ENCODE data around the gene PDS5B. TPM values are rescaled to one million over a fixed set of nuclear protein-coding genes. Genes with fewer than 3 reads are reported as not detected.

PDS5B gene
- total RNA-seq, 1 experiment from 2014 or later, result 25.4 TPM

- H3K36me3 Mint-ChIP-seq (ENCODE audit: insufficient read depth, unreplicated experiment), result no peaks in the 10 kb centered on the region
- H3K4me1 Mint-ChIP-seq (ENCODE audit: insufficient read depth, unreplicated experiment), result peaks cover 49% of the 10 kb centered on the region
- H3K27ac Mint-ChIP-seq (ENCODE audit: low read depth, unreplicated experiment), result peak overlapping the region; percentile 85
- POLR2A ChIA-PET, result interaction anchor here (0.8 to 1.2 kb wide), 8 partner anchors 25 to 953 kb away, joined by 3 to 5 read pairs (median 3); no protein-coding TSS in a partner anchor
- no peak overlapping the region for H3K4me3 Mint-ChIP-seq (ENCODE audit: unreplicated experiment)
- TF ChIP-seq, protein P1, sequence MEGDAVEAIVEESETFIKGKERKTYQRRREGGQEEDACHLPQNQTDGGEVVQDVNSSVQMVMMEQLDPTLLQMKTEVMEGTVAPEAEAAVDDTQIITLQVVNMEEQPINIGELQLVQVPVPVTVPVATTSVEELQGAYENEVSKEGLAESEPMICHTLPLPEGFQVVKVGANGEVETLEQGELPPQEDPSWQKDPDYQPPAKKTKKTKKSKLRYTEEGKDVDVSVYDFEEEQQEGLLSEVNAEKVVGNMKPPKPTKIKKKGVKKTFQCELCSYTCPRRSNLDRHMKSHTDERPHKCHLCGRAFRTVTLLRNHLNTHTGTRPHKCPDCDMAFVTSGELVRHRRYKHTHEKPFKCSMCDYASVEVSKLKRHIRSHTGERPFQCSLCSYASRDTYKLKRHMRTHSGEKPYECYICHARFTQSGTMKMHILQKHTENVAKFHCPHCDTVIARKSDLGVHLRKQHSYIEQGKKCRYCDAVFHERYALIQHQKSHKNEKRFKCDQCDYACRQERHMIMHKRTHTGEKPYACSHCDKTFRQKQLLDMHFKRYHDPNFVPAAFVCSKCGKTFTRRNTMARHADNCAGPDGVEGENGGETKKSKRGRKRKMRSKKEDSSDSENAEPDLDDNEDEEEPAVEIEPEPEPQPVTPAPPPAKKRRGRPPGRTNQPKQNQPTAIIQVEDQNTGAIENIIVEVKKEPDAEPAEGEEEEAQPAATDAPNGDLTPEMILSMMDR (IDR thresholded peaks at IDR 0.05; ENCODE audit: unreplicated experiment), result no peak
- intact Hi-C loops (cut with micrococcal nuclease), result loop anchor here (10.0 kb wide), 1 partner anchor 635 kb away; no protein-coding TSS in a partner anchor
- DNase-seq (ENCODE audit: unreplicated experiment), result no peak
- H3K9me3 Mint-ChIP-seq (ENCODE audit: unreplicated experiment), result no peaks in the 10 kb centered on the region
- H3K27me3 Mint-ChIP-seq (ENCODE audit: insufficient read depth, unreplicated experiment), result no peaks in the 10 kb centered on the region
- CTCF ChIA-PET, result interaction anchor here (0.7 to 2.8 kb wide), 4 partner anchors 12 to 1629 kb away, joined by 3 to 11 read pairs (median 4); no protein-coding TSS in a partner anchor
- BruUV-seq (replicated peaks), result no TSS peak
Observed at GRCh38 chr13:32589471-32589870, 3.2 kb downstream of the PDS5B start.

DNA sequence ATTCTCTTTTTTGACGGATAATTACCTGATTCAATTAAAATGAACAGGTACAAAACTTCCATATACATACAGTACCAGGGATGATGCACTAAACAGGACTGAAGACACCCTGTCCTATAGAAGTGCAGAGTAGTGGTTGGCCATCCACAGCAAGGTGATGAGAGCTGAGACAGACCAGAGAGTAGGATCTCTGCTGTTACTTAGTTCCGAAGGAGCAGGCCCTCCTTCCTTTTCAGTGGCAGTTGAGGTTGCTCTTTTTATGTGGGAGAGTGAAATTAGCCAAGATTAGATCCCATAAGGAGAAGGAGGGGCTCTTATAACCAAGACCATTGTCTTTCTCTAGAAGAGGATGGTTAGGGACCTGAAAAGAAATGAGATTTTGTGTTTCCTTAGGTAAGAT lies 4.0 kb downstream of the PDS5B start:
- no peaks in the 10 kb centered on the region for H3K36me3 Mint-ChIP-seq (ENCODE audit: insufficient read depth, unreplicated experiment)
- H3K9me3 Mint-ChIP-seq (ENCODE audit: unreplicated experiment), result no peaks in the 10 kb centered on the region
- no peak overlapping the region for H3K4me3 Mint-ChIP-seq (ENCODE audit: unreplicated experiment)
- no peaks in the 10 kb centered on the region for H3K27me3 Mint-ChIP-seq (ENCODE audit: insufficient read depth, unreplicated experiment)
- TF ChIP-seq, protein P1 (IDR thresholded peaks at IDR 0.05; ENCODE audit: unreplicated experiment), result no peak
- POLR2A ChIA-PET, result interaction anchor here (0.6 to 1.2 kb wide), 9 partner anchors 11 to 953 kb away, joined by 3 to 5 read pairs (median 4); no protein-coding TSS in a partner anchor
- DNase-seq (ENCODE audit: unreplicated experiment), result no peak
- peak overlapping the region; percentile 63 for H3K27ac Mint-ChIP-seq (ENCODE audit: low read depth, unreplicated experiment)
- peaks cover 53% of the 10 kb centered on the region for H3K4me1 Mint-ChIP-seq (ENCODE audit: insufficient read depth, unreplicated experiment)
- CTCF ChIA-PET, result interaction anchor here (0.7 to 1.0 kb wide), 5 partner anchors 11 to 1629 kb away, joined by 3 to 5 read pairs (median 3); no protein-coding TSS in a partner anchor
- intact Hi-C loops (cut with micrococcal nuclease), result no loop called here
- no TSS peak for BruUV-seq (replicated peaks)

- TF ChIP-seq, protein P1 (IDR thresholded peaks at IDR 0.05; ENCODE audit: unreplicated experiment), result no peak
- H3K27ac Mint-ChIP-seq (ENCODE audit: low read depth, unreplicated experiment), result no peak overlapping the region
- no TSS peak for BruUV-seq (replicated peaks)
- CTCF ChIA-PET, result interaction anchor here (0.6 to 1.7 kb wide), 3 partner anchors 10 to 59 kb away, joined by 3 to 7 read pairs (median 4); no protein-coding TSS in a partner anchor
- H3K9me3 Mint-ChIP-seq (ENCODE audit: unreplicated experiment), result no peaks in the 10 kb centered on the region
- POLR2A ChIA-PET, result interaction anchor here (0.6 to 0.7 kb wide), 2 partner anchors 48 to 72 kb away, joined by 3 to 4 read pairs; no protein-coding TSS in a partner anchor
- H3K4me1 Mint-ChIP-seq (ENCODE audit: insufficient read depth, unreplicated experiment), result peaks cover 48% of the 10 kb centered on the region
- H3K36me3 Mint-ChIP-seq (ENCODE audit: insufficient read depth, unreplicated experiment), result no peaks in the 10 kb centered on the region
- intact Hi-C loops (cut with micrococcal nuclease), result no loop called here
- no peak overlapping the region for H3K4me3 Mint-ChIP-seq (ENCODE audit: unreplicated experiment)
- H3K27me3 Mint-ChIP-seq (ENCODE audit: insufficient read depth, unreplicated experiment), result no peaks in the 10 kb centered on the region
- DNase-seq (ENCODE audit: unreplicated experiment), result no peak
Observed at GRCh38 chr13:32592082-32592481, 5.8 kb downstream of the PDS5B start.

GRCh38 chr13:32594157-32594738 lies 8.0 kb downstream of the PDS5B start:
- Mint-ChIP-seq H3K4me3 (ENCODE audit: unreplicated experiment) (no peak overlapping the region), H3K27me3 (ENCODE audit: insufficient read depth, unreplicated experiment) (no peaks in the 10 kb centered on the region), H3K27ac (ENCODE audit: low read depth, unreplicated experiment) (no peak overlapping the region), H3K36me3 (ENCODE audit: insufficient read depth, unreplicated experiment) (no peaks in the 10 kb centered on the region), H3K4me1 (ENCODE audit: insufficient read depth, unreplicated experiment) (peaks cover 37% of the 10 kb centered on the region), H3K9me3 (ENCODE audit: unreplicated experiment) (no peaks in the 10 kb centered on the region)
- DNase-seq (ENCODE audit: unreplicated experiment), result no peak
- TF ChIP-seq, protein P1 (IDR thresholded peaks at IDR 0.05; ENCODE audit: unreplicated experiment), result no peak
- no TSS peak for BruUV-seq (replicated peaks)
- ChIA-PET CTCF (interaction anchor here (1.3 kb wide), 1 partner anchor 57 kb away, joined by 6 read pairs; no protein-coding TSS in a partner anchor), POLR2A (no interaction called here)
- intact Hi-C loops (cut with micrococcal nuclease), result no loop called here
